ENCODE data around the gene NBPF4.
"Not testable (repeated sequence)": the region's sequence is repeated elsewhere in the genome, so short reads cannot be mapped to it uniquely, and the experiment has no call there.

The NBPF4 gene

DNA sequence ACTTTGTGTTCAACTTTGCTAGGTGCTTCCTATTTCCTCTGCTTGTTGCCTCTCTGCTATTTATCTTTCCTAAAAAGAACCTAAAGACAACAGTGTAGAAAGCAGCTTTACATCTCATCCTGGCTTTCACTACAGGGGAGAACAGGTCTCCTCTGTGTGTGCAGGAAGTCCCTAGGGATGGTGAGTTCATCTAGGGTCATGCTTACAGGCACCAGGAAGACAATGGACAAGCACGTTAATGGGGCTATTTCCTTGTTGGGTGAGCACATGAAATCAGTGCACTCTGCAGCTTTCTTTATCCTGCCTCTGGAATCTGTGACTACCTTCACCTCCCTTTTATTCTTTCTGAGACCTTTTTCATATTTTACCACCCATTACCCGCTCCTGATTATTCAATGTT lies 4.5 kb downstream of the NBPF4 start:
- not testable (repeated sequence) for H2BK12ac ChIP-seq (ENCODE audit: low read length); H2BK15ac ChIP-seq (ENCODE audit: low read length); DNase-seq (ENCODE audit: low spot score); H3K4me1 ChIP-seq (ENCODE audit: control insufficient read depth in 2 of 2, insufficient read depth in 1 of 2, low read depth in 1 of 2, low read length in 2 of 2); H2BK5ac ChIP-seq (ENCODE audit: low read length); H2AFZ ChIP-seq (ENCODE audit: low read length); H3K23ac ChIP-seq (ENCODE audit: low read depth, low read length, poor library complexity); H3K27me3 ChIP-seq (ENCODE audit: control insufficient read depth in 3 of 3, insufficient read depth in 3 of 3, low read depth in 1 of 3, low read length in 3 of 3); H3K36me3 ChIP-seq (replicated peaks in 1 of 2; ENCODE audit: control insufficient read depth in 2 of 2, insufficient read depth in 2 of 2, low read length in 2 of 2); H3K18ac ChIP-seq (ENCODE audit: low read length); H3K14ac ChIP-seq (ENCODE audit: low read length); H2BK120ac ChIP-seq (ENCODE audit: low read depth, low read length); H3K79me1 ChIP-seq (ENCODE audit: low read depth, low read length); H3K27ac ChIP-seq (replicated peaks; ENCODE audit: low read length); H3K4me3 ChIP-seq (ENCODE audit: low read length in 2 of 2); H2AK5ac ChIP-seq (ENCODE audit: low read depth, low read length); H4K91ac ChIP-seq (ENCODE audit: low read depth, low read length, poor library complexity); H4K8ac ChIP-seq (ENCODE audit: low read depth, low read length); H3K9me3 ChIP-seq (replicated peaks in 1 of 2; ENCODE audit: control insufficient read depth in 2 of 2, insufficient read depth in 1 of 2, low read depth in 1 of 2, low read length in 2 of 2); H3K4me2 ChIP-seq (ENCODE audit: insufficient read depth, low read length, poor library complexity, severe bottlenecking); H3K4ac ChIP-seq (ENCODE audit: low read length); H3K9ac ChIP-seq (ENCODE audit: low read depth, low read length, poor library complexity)
- no CpG with 5 or more reads among the region's 2 CpGs for WGBS, 2 donors (ENCODE audit: extremely low coverage in 2 of 2, insufficient read length in 2 of 2, insufficient replicate concordance in 1 of 2)

DNA sequence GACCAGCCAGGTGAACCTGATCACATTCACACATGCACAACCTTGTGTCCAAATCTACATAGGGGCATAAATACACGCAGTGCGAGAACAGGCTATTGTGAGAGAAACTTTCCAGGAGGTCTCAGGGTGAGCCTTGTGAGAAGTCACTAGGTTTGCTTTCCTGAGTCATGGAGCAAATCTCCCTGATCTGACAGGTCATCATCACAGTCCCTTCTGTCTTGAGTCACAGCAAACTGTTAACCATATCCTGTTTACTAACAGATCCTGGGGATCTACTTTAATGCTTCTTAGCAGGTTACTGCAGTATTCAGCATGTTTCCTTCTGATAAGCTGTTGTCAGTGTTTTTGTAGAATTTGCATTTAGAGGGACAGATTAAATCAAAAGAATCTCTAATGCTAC lies 8.6 kb downstream of the NBPF4 start:
- H2BK120ac ChIP-seq (ENCODE audit: low read depth, low read length); H3K36me3 ChIP-seq (replicated peaks in 1 of 2; ENCODE audit: control insufficient read depth in 2 of 2, insufficient read depth in 2 of 2, low read length in 2 of 2); DNase-seq (ENCODE audit: low spot score); H2BK15ac ChIP-seq (ENCODE audit: low read length); H2AK5ac ChIP-seq (ENCODE audit: low read depth, low read length); H2AFZ ChIP-seq (ENCODE audit: low read length); H3K4me2 ChIP-seq (ENCODE audit: insufficient read depth, low read length, poor library complexity, severe bottlenecking); H3K14ac ChIP-seq (ENCODE audit: low read length); H2BK12ac ChIP-seq (ENCODE audit: low read length); H4K91ac ChIP-seq (ENCODE audit: low read depth, low read length, poor library complexity); H3K9ac ChIP-seq (ENCODE audit: low read depth, low read length, poor library complexity); H3K23ac ChIP-seq (ENCODE audit: low read depth, low read length, poor library complexity); H3K27me3 ChIP-seq (ENCODE audit: control insufficient read depth in 3 of 3, insufficient read depth in 3 of 3, low read depth in 1 of 3, low read length in 3 of 3); H3K18ac ChIP-seq (ENCODE audit: low read length); H3K9me3 ChIP-seq (replicated peaks in 1 of 2; ENCODE audit: control insufficient read depth in 2 of 2, insufficient read depth in 1 of 2, low read depth in 1 of 2, low read length in 2 of 2); H3K4me1 ChIP-seq (ENCODE audit: control insufficient read depth in 2 of 2, insufficient read depth in 1 of 2, low read depth in 1 of 2, low read length in 2 of 2); H2BK5ac ChIP-seq (ENCODE audit: low read length); H3K27ac ChIP-seq (replicated peaks; ENCODE audit: low read length); H3K4me3 ChIP-seq (ENCODE audit: low read length in 2 of 2); H4K8ac ChIP-seq (ENCODE audit: low read depth, low read length); H3K79me1 ChIP-seq (ENCODE audit: low read depth, low read length); H3K4ac ChIP-seq (ENCODE audit: low read length): not testable (repeated sequence)
- WGBS, 2 donors (ENCODE audit: extremely low coverage in 2 of 2, insufficient read length in 2 of 2, insufficient replicate concordance in 1 of 2) = no CpG with 5 or more reads among the region's 2 CpGs

DNA sequence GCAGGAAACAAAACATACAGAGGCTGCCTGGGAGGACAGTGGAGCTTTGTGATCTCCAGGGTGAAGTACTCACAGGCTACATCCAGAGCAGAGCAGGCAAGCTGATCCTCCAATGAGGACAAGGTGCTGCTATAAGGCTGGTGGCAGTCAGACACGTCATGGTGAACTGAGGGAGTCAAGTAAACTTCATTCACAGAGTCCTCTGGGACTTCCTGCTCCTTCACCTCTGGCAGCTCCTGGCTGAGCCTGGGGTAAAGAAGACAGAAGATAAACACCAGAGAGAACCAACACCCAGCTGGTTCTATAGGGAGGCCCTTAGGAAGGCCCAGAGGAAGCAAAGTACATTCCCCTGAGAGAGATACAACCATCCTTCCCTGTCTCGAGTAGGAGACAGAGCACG lies 11.7 kb downstream of the NBPF4 start:
- H3K79me1 ChIP-seq (ENCODE audit: low read depth, low read length); H3K36me3 ChIP-seq (replicated peaks in 1 of 2; ENCODE audit: control insufficient read depth in 2 of 2, insufficient read depth in 2 of 2, low read length in 2 of 2); H2BK12ac ChIP-seq (ENCODE audit: low read length); H3K27ac ChIP-seq (replicated peaks; ENCODE audit: low read length); H3K9me3 ChIP-seq (replicated peaks in 1 of 2; ENCODE audit: control insufficient read depth in 2 of 2, insufficient read depth in 1 of 2, low read depth in 1 of 2, low read length in 2 of 2); H2BK15ac ChIP-seq (ENCODE audit: low read length); H3K4me3 ChIP-seq (ENCODE audit: low read length in 2 of 2); H3K14ac ChIP-seq (ENCODE audit: low read length); H2BK120ac ChIP-seq (ENCODE audit: low read depth, low read length); H2BK5ac ChIP-seq (ENCODE audit: low read length); H2AK5ac ChIP-seq (ENCODE audit: low read depth, low read length); DNase-seq (ENCODE audit: low spot score); H3K18ac ChIP-seq (ENCODE audit: low read length); H4K91ac ChIP-seq (ENCODE audit: low read depth, low read length, poor library complexity); H3K27me3 ChIP-seq (ENCODE audit: control insufficient read depth in 3 of 3, insufficient read depth in 3 of 3, low read depth in 1 of 3, low read length in 3 of 3); H3K23ac ChIP-seq (ENCODE audit: low read depth, low read length, poor library complexity); H4K8ac ChIP-seq (ENCODE audit: low read depth, low read length); H3K4me2 ChIP-seq (ENCODE audit: insufficient read depth, low read length, poor library complexity, severe bottlenecking); H3K9ac ChIP-seq (ENCODE audit: low read depth, low read length, poor library complexity); H3K4ac ChIP-seq (ENCODE audit: low read length); H2AFZ ChIP-seq (ENCODE audit: low read length); H3K4me1 ChIP-seq (ENCODE audit: control insufficient read depth in 2 of 2, insufficient read depth in 1 of 2, low read depth in 1 of 2, low read length in 2 of 2): not testable (repeated sequence)
- no CpG with 5 or more reads among the region's 3 CpGs for WGBS, 2 donors (ENCODE audit: extremely low coverage in 2 of 2, insufficient read length in 2 of 2, insufficient replicate concordance in 1 of 2)

DNA sequence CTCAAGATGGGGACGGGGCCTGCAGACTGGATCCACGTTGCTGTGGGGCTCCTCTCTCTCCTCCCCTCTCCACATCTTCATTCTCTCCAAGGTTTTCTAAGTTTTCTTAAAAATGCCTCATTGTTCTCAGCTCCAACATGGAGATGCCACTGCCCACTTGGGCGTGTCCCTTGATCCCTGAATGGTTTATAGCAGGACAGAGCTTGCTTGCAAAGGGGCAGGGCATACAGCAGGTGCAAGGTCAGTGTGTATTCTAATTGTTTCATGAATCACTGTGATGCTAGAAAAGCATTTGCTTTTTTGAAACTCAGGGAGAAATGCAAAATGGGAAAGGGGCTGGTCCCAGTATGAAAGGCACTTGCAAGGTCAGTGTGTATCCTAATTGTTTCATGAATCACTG lies 13.9 kb downstream of the NBPF4 start:
- H3K18ac ChIP-seq (ENCODE audit: low read length); H3K79me1 ChIP-seq (ENCODE audit: low read depth, low read length); H2BK5ac ChIP-seq (ENCODE audit: low read length); H4K8ac ChIP-seq (ENCODE audit: low read depth, low read length); H3K14ac ChIP-seq (ENCODE audit: low read length); H4K91ac ChIP-seq (ENCODE audit: low read depth, low read length, poor library complexity); H2BK15ac ChIP-seq (ENCODE audit: low read length); H3K4me3 ChIP-seq (ENCODE audit: low read length in 2 of 2); H2BK120ac ChIP-seq (ENCODE audit: low read depth, low read length); H3K4me1 ChIP-seq (ENCODE audit: control insufficient read depth in 2 of 2, insufficient read depth in 1 of 2, low read depth in 1 of 2, low read length in 2 of 2); H3K23ac ChIP-seq (ENCODE audit: low read depth, low read length, poor library complexity); H2AFZ ChIP-seq (ENCODE audit: low read length); H3K27ac ChIP-seq (replicated peaks; ENCODE audit: low read length); H3K9ac ChIP-seq (ENCODE audit: low read depth, low read length, poor library complexity); H3K4ac ChIP-seq (ENCODE audit: low read length); H3K36me3 ChIP-seq (replicated peaks in 1 of 2; ENCODE audit: control insufficient read depth in 2 of 2, insufficient read depth in 2 of 2, low read length in 2 of 2); H3K4me2 ChIP-seq (ENCODE audit: insufficient read depth, low read length, poor library complexity, severe bottlenecking); H2BK12ac ChIP-seq (ENCODE audit: low read length); H3K27me3 ChIP-seq (ENCODE audit: control insufficient read depth in 3 of 3, insufficient read depth in 3 of 3, low read depth in 1 of 3, low read length in 3 of 3); H2AK5ac ChIP-seq (ENCODE audit: low read depth, low read length); H3K9me3 ChIP-seq (replicated peaks in 1 of 2; ENCODE audit: control insufficient read depth in 2 of 2, insufficient read depth in 1 of 2, low read depth in 1 of 2, low read length in 2 of 2); DNase-seq (ENCODE audit: low spot score): not testable (repeated sequence)
- WGBS, 2 donors (ENCODE audit: extremely low coverage in 2 of 2, insufficient read length in 2 of 2, insufficient replicate concordance in 1 of 2) = no CpG with 5 or more reads among the region's 3 CpGs

Measured in neuronal stem cell (in vitro differentiated cells).